HepG2 (cell line): ENCODE results near the gene BAZ1A. TPM values are rescaled to one million over a fixed set of nuclear protein-coding genes. Genes with fewer than 3 reads are reported as not detected.
A peak's percentile ranks its signal among the peaks of the same experiment; 100 is the strongest.

ENCODE experiments used
- ASH2L ChIP-seq: fragments of 300-600, 200-600 bp; sonication (generic); IDR thresholded peaks from 2 replicates; pipeline ENCODE4 v1.7.0; 2017; ENCODE audit warnings: low read depth, mild to moderate bottlenecking, moderate library complexity, mixed read lengths, low read length; ENCODE audit not compliant: insufficient read length
- HCFC1 ChIP-seq: fragments of 150-350 bp; IDR thresholded peaks from 2 replicates; pipeline ENCODE4 v1.6.1; 2014; ENCODE audit warnings: low read depth, low read length
- KDM4B ChIP-seq: sonication (generic); formaldehyde crosslinking; IDR thresholded peaks from 2 replicates; pipeline ENCODE4 v1.4.0; 2020; ENCODE audit warnings: missing genetic modification reagents
- KDM6A ChIP-seq: IDR thresholded peaks from 2 replicates; pipeline ENCODE4 v1.6.1; 2016; ENCODE audit warnings: low read depth
- PCBP1 ChIP-seq: fragments of 200-400 bp; formaldehyde crosslinking; IDR thresholded peaks from 2 replicates; pipeline ENCODE4 v1.6.1; 2017; ENCODE audit warnings: mild to moderate bottlenecking, low read depth, low read length, borderline replicate concordance
- SKI ChIP-seq: fragments of 450-650 bp; IDR thresholded peaks from one replicate; pipeline ENCODE4 v1.6.1; 2018; ENCODE audit warnings: mild to moderate bottlenecking; ENCODE audit not compliant: partially characterized antibody
- SMARCC2 ChIP-seq: fragments of 450-650 bp; IDR thresholded peaks from 2 replicates; pipeline ENCODE4 v1.6.1; 2017; ENCODE audit warnings: antibody characterized with exemption, mild to moderate bottlenecking
- ZNF484 ChIP-seq: sonication (generic); formaldehyde crosslinking; IDR thresholded peaks from 2 replicates; pipeline ENCODE4 v1.5.1; 2020; ENCODE audit warnings: mild to moderate bottlenecking, low read depth, missing genetic modification reagents, borderline replicate concordance
- ZNF569 ChIP-seq: sonication (generic); formaldehyde crosslinking; IDR thresholded peaks from 2 replicates; pipeline ENCODE4 v1.5.0; 2020; ENCODE audit warnings: mild to moderate bottlenecking, missing genetic modification reagents, moderate library complexity, borderline replicate concordance
- ZNF703 ChIP-seq: sonication (generic); formaldehyde crosslinking; IDR thresholded peaks from 2 replicates; pipeline ENCODE4 v1.5.1; 2020; ENCODE audit warnings: missing genetic modification reagents, mild to moderate bottlenecking, moderate library complexity, borderline replicate concordance
- ZNF720 ChIP-seq: sonication (generic); formaldehyde crosslinking; IDR thresholded peaks from 2 replicates; pipeline ENCODE4 v1.4.0; 2020; ENCODE audit warnings: missing genetic modification reagents
- ZNF772 ChIP-seq: sonication (generic); formaldehyde crosslinking; IDR thresholded peaks from 2 replicates; pipeline ENCODE4 v1.5.0; 2020; ENCODE audit warnings: mild to moderate bottlenecking, missing genetic modification reagents
- polyA plus RNA-seq, 8 experiments: library from polyadenylated mRNA; depleted of rRNA in 3 of 8; stranded (reverse) in 7 of 8; unstranded in 1 of 8; fragments of >200 nt; fragmentation: Illumina TruSeq in 4 of 8; extraction: Trizol in 4 of 8; gene quantifications; 2 replicates each; pipeline versions ENCODE4 v1.2.1 to v1.2.3, GENCODE V29; 2011 to 2016; ENCODE audit warnings: low read depth in 4 of 8, missing spikeins in 1 of 8, mixed read lengths in 1 of 8; ENCODE audit not compliant: insufficient read depth in 1 of 8
- total RNA-seq, 5 experiments: library from RNA; depleted of rRNA; stranded (reverse); fragments of >200 nt; fragmentation: Illumina TruSeq; extraction: Trizol; gene quantifications; 2 replicates each; pipeline ENCODE4 v1.2.3, GENCODE V29; 2016; ENCODE audit warnings: low read depth in 1 of 5
- TF ChIP-seq, protein P1 (sequence below): sonication (generic); formaldehyde crosslinking; IDR thresholded peaks from 2 replicates; pipeline ENCODE4 v1.4.0; 2020; ENCODE audit warnings: mild to moderate bottlenecking, low read depth, missing genetic modification reagents
- TF ChIP-seq, protein P2 (sequence below): sonication (generic); formaldehyde crosslinking; IDR thresholded peaks from 2 replicates; pipeline ENCODE4 v1.4.0; 2020; ENCODE audit warnings: missing genetic modification reagents
- TF ChIP-seq, protein P3 (sequence below), 2 experiments: fragments of 450-650 bp in 1 of 2; sonication (generic) in 1 of 2; formaldehyde crosslinking in 1 of 2; IDR thresholded peaks; 2 replicates each; pipeline versions ENCODE4 v1.6.1 to v1.8.0; 2016 to 2022; ENCODE audit warnings: antibody characterized with exemption in 1 of 2, mild to moderate bottlenecking in 1 of 2, missing genetic modification reagents in 1 of 2

BAZ1A gene
- total and polyA plus RNA-seq, 2 of the 13 experiments (the other 11 are each of a cell fraction or from before 2014, with no cell fraction given): 20.9 to 56.8 TPM

DNA sequence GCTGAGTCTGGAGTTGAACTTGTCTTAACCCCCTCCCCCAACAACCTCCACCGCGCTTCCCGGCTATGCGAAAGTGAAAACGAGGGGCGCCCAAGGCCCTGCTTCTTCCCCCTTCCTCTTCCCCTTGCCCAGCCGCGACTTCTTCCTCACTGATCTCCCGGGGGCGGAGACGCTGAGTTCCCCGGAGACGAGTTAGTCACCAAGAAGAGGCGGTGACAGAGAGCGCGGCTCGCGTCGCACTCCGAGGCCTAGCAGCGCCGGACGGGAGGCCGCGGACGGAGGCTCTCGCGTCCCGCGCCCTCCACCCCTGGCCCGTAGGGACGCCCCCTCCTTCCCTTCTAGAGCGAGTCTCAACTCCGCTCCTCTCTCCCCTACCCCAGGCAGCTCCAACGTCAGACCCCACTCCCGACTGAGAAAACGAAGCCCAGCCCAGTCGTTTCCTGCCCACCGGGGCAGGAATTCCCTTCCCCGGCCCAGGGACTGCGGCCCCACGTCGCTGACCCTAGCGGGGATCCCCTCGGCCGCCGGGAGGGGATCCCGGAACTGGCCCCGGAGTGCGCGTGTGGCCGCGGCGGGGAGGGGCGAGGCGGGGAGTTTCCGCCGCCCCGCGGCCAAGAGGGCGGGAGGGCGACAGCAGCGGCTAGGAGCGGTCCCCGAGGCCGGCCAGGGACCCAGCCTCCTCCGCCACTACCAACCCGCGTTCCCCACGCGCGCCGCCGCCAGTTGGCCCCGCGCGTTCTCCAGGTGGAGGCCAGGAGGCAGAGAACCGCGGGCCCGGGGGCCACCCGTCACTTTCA, 1.4 kb downstream of the BAZ1A start (continued):
- TF ChIP-seq PCBP1 (peak; percentile 96), ZNF484 (CRISPR knock-in tag) (peak; percentile 93; the same call in 1 of the 2 replicates), ASH2L (peak; percentile 100), HCFC1 (peak; percentile 16; the same call in 1 of the 2 replicates), KDM4B (CRISPR knock-in tag) (peak; percentile 53; the same call in 1 of the 2 replicates), KDM6A (no peak), SKI (peak; percentile 52), SMARCC2 (no peak), ZNF569 (CRISPR knock-in tag) (peak; percentile 94; the same call in 1 of the 2 replicates), ZNF703 (CRISPR knock-in tag) (peak; percentile 92), ZNF720 (no peak), ZNF772 (CRISPR knock-in tag) (peak; percentile 83; the same call in 1 of the 2 replicates)
- TF ChIP-seq, protein P1, sequence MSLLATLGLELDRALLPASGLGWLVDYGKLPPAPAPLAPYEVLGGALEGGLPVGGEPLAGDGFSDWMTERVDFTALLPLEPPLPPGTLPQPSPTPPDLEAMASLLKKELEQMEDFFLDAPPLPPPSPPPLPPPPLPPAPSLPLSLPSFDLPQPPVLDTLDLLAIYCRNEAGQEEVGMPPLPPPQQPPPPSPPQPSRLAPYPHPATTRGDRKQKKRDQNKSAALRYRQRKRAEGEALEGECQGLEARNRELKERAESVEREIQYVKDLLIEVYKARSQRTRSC: peak; percentile 98
- TF ChIP-seq, protein P2, sequence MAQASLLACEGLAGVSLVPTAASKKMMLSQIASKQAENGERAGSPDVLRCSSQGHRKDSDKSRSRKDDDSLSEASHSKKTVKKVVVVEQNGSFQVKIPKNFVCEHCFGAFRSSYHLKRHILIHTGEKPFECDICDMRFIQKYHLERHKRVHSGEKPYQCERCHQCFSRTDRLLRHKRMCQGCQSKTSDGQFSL: peak; percentile 26; the same call in 1 of the 2 replicates
- TF ChIP-seq, protein P3, sequence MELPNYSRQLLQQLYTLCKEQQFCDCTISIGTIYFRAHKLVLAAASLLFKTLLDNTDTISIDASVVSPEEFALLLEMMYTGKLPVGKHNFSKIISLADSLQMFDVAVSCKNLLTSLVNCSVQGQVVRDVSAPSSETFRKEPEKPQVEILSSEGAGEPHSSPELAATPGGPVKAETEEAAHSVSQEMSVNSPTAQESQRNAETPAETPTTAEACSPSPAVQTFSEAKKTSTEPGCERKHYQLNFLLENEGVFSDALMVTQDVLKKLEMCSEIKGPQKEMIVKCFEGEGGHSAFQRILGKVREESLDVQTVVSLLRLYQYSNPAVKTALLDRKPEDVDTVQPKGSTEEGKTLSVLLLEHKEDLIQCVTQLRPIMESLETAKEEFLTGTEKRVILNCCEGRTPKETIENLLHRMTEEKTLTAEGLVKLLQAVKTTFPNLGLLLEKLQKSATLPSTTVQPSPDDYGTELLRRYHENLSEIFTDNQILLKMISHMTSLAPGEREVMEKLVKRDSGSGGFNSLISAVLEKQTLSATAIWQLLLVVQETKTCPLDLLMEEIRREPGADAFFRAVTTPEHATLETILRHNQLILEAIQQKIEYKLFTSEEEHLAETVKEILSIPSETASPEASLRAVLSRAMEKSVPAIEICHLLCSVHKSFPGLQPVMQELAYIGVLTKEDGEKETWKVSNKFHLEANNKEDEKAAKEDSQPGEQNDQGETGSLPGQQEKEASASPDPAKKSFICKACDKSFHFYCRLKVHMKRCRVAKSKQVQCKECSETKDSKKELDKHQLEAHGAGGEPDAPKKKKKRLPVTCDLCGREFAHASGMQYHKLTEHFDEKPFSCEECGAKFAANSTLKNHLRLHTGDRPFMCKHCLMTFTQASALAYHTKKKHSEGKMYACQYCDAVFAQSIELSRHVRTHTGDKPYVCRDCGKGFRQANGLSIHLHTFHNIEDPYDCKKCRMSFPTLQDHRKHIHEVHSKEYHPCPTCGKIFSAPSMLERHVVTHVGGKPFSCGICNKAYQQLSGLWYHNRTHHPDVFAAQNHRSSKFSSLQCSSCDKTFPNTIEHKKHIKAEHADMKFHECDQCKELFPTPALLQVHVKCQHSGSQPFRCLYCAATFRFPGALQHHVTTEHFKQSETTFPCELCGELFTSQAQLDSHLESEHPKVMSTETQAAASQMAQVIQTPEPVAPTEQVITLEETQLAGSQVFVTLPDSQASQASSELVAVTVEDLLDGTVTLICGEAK (IDR thresholded peaks at IDR 0.05): no peak
- TF ChIP-seq, protein P3 (CRISPR knock-in tag; IDR thresholded peaks at IDR 0.05): peak; percentile 93; the same call in 1 of the 2 replicates
